ENCODE results near the gene CTBP2.

Gene CTBP2

GRCh38 chr10:125076891-125077541 is 83.3 kb downstream of the CTBP2 start:
- Histone ChIP-seq H3K27me3 (ENCODE audit: control insufficient read depth, low read length) (no peaks in the 10 kb centered on the region), H3K4me2 (ENCODE audit: low read length) (no peak overlapping the region), H3K79me2 (ENCODE audit: control insufficient read depth, low read length) (no peaks in the 10 kb centered on the region), H3K4me1 (ENCODE audit: control insufficient read depth, low read length) (no peaks in the 10 kb centered on the region), H3K36me3 (ENCODE audit: control insufficient read depth, low read length) (no peaks in the 10 kb centered on the region), H4K20me1 (ENCODE audit: control insufficient read depth, insufficient read depth, low read depth, low read length) (no peaks in the 10 kb centered on the region), H3K27ac (ENCODE audit: low read depth, low read length) (no peak overlapping the region), H3K9me2 (replicated peaks; ENCODE audit: control insufficient read depth, low read length) (no peaks in the 10 kb centered on the region; the same call in 1 of the 2 replicates), H3K4me3 (ENCODE audit: low read length) (no peak overlapping the region), H3K9me3 (ENCODE audit: control insufficient read depth, insufficient read depth, low read length) (no peaks in the 10 kb centered on the region), H3F3A (ENCODE audit: control insufficient read depth, insufficient read depth) (no peaks in the 10 kb centered on the region)
- no peak for TF ChIP-seq EZH2phosphoT487 (IDR thresholded peaks at IDR 0.05; ENCODE audit: borderline replicate concordance, low read length)
- TF ChIP-seq CTCF (IDR thresholded peaks at IDR 0.05; ENCODE audit: low read depth, low read length, poor library complexity, severe bottlenecking): no peak

- Histone ChIP-seq H3K9me2 (replicated peaks; ENCODE audit: control insufficient read depth, low read length) (no peaks in the 10 kb centered on the region; the same call in 1 of the 2 replicates), H3K4me2 (ENCODE audit: low read length) (no peak overlapping the region), H3K27me3 (ENCODE audit: control insufficient read depth, low read length) (no peaks in the 10 kb centered on the region), H3K9me3 (ENCODE audit: control insufficient read depth, insufficient read depth, low read length) (no peaks in the 10 kb centered on the region), H3K4me3 (ENCODE audit: low read length) (no peak overlapping the region), H3F3A (ENCODE audit: control insufficient read depth, insufficient read depth) (no peaks in the 10 kb centered on the region), H3K79me2 (ENCODE audit: control insufficient read depth, low read length) (no peaks in the 10 kb centered on the region; the same call in 1 of the 2 replicates), H3K36me3 (ENCODE audit: control insufficient read depth, low read length) (no peaks in the 10 kb centered on the region), H3K4me1 (ENCODE audit: control insufficient read depth, low read length) (no peaks in the 10 kb centered on the region), H4K20me1 (ENCODE audit: control insufficient read depth, insufficient read depth, low read depth, low read length) (no peaks in the 10 kb centered on the region), H3K27ac (ENCODE audit: low read depth, low read length) (no peak overlapping the region)
- TF ChIP-seq EZH2phosphoT487 (IDR thresholded peaks at IDR 0.05; ENCODE audit: borderline replicate concordance, low read length) (no peak), CTCF (IDR thresholded peaks at IDR 0.05; ENCODE audit: low read depth, low read length, poor library complexity, severe bottlenecking) (no peak)
Measured at GRCh38 chr10:125076121-125076825, 84.1 kb downstream of the CTBP2 start.

GRCh38 chr10:125073996-125074395 is 86.4 kb downstream of the CTBP2 start:
- no peaks in the 10 kb centered on the region; the same call in 1 of the 2 replicates for H3K9me2 ChIP-seq (replicated peaks; ENCODE audit: control insufficient read depth, low read length)
- no peak overlapping the region for H3K27ac ChIP-seq (ENCODE audit: low read depth, low read length)
- no peaks in the 10 kb centered on the region for H3F3A ChIP-seq (ENCODE audit: control insufficient read depth, insufficient read depth)
- no peaks in the 10 kb centered on the region for H4K20me1 ChIP-seq (ENCODE audit: control insufficient read depth, insufficient read depth, low read depth, low read length)
- no peaks in the 10 kb centered on the region for H3K9me3 ChIP-seq (ENCODE audit: control insufficient read depth, insufficient read depth, low read length)
- no peak overlapping the region for H3K4me2 ChIP-seq (ENCODE audit: low read length)
- no peaks in the 10 kb centered on the region for H3K36me3 ChIP-seq (ENCODE audit: control insufficient read depth, low read length)
- H3K4me3 ChIP-seq (ENCODE audit: low read length): no peak overlapping the region
- H3K4me1 ChIP-seq (ENCODE audit: control insufficient read depth, low read length): peaks cover 12% of the 10 kb centered on the region
- H3K79me2 ChIP-seq (ENCODE audit: control insufficient read depth, low read length): peaks cover 2% of the 10 kb centered on the region; the same call in 1 of the 2 replicates
- H3K27me3 ChIP-seq (ENCODE audit: control insufficient read depth, low read length): no peaks in the 10 kb centered on the region
- TF ChIP-seq EZH2phosphoT487 (IDR thresholded peaks at IDR 0.05; ENCODE audit: borderline replicate concordance, low read length): no peak
- no peak for TF ChIP-seq CTCF (IDR thresholded peaks at IDR 0.05; ENCODE audit: low read depth, low read length, poor library complexity, severe bottlenecking)
